Heart right ventricle (tissue), 16 donors: ENCODE measurements around the gene DUSP1. TPM values are rescaled to one million over a fixed set of nuclear protein-coding genes. Genes with fewer than 3 reads are reported as not detected.

Experiments
- ATAC-seq, 8 donors: fragments of 200-7000 bp; cut with Tn5 transposase; one replicate each; pipeline ENCODE4 v1.9.1; 2020; ENCODE audit warnings: mild to moderate bottlenecking in 8 of 8, moderate library complexity in 8 of 8, moderate number of reproducible peaks in 1 of 8
- DNase-seq, 2 donors: peaks; one replicate each; pipeline ENCODE4 v3.0.0-alpha.2; 2020
- H3K27ac ChIP-seq, 10 donors: fragments of 200-600 bp; sonication (generic) in 2 of 10; one replicate each; pipeline versions ENCODE4 v1.5.0 to v1.8.0; 2020 to 2022; ENCODE audit warnings: mild to moderate bottlenecking in 3 of 10
- H3K27me3 ChIP-seq, 7 donors: fragments of 200-600 bp; one replicate each; pipeline ENCODE4 v1.8.0; 2021 to 2022; ENCODE audit warnings: mild to moderate bottlenecking in 2 of 7
- H3K36me3 ChIP-seq, 9 donors: fragments of 200-600 bp; sonication (generic) in 1 of 9; one replicate each; pipeline versions ENCODE4 v1.5.0 to v1.8.0; 2020 to 2022; ENCODE audit warnings: mild to moderate bottlenecking in 2 of 9
- H3K4me1 ChIP-seq, 9 donors: fragments of 200-600 bp; sonication (generic) in 1 of 9; one replicate each; pipeline versions ENCODE4 v1.5.0 to v1.8.0; 2020 to 2022; ENCODE audit warnings: mild to moderate bottlenecking in 4 of 9
- H3K4me3 ChIP-seq, 10 donors: fragments of 200-600 bp; sonication (generic) in 2 of 10; one replicate each; pipeline versions ENCODE4 v1.5.0 to v1.8.0; 2020 to 2022; ENCODE audit warnings: mild to moderate bottlenecking in 7 of 10, moderate library complexity in 2 of 10
- H3K9me3 ChIP-seq, 11 donors: fragments of 200-600 bp in 10 of 11; sonication (generic) in 2 of 11; one replicate each; pipeline versions ENCODE4 v1.5.0 to v1.8.0; 2013 to 2022; ENCODE audit warnings: mild to moderate bottlenecking in 2 of 11, control low read depth in 1 of 11, moderate library complexity in 1 of 11
- WGBS, 2 donors: extraction: QIAGEN DNeasy Blood & Tissue Kit; methylation state at CpG; one replicate each; pipeline ENCODE4 v1.1.7; 2013; ENCODE audit warnings: inconsistent platforms in 1 of 2; 5-methylcytosine and 5-hydroxymethylcytosine counted together
- intact Hi-C, 10 donors: fragments of 100-400 bp; cut with DNase I; formaldehyde crosslinking; loops; one replicate each; pipeline versions ENCODE4 v1.11.1 to v1.14.2; 2022
- polyA plus RNA-seq, 2 donors: library from polyadenylated mRNA; stranded (reverse); fragments of 200-250 nt; gene quantifications; one replicate each; pipeline ENCODE4 v1.2.3, GENCODE V29; 2013
- total RNA-seq, 10 donors: library from RNA; stranded (reverse); fragmentation: NEBNext Ultra II Directional in 3 of 10; extraction: Animal tissue kit (Norgen Biotek cat#: 25700) in 3 of 10; gene quantifications; one replicate each; pipeline versions ENCODE4 v1.2.1 to v1.2.4, GENCODE V29; 2021 to 2023
- TF ChIP-seq, protein P1 (sequence below), 9 donors: fragments of 200-600 bp; sonication (generic) in 2 of 9; IDR thresholded peaks; one replicate each; pipeline versions ENCODE4 v1.5.0 to v1.8.0; 2021 to 2022; ENCODE audit warnings: antibody characterized with exemption in 9 of 9, mild to moderate bottlenecking in 5 of 9, moderate library complexity in 1 of 9
- donor health status: Arrhythmogenic right ventricular cardiomyopathy.
- donor health status: ischemic (EF 13 %, LVEDD 7.1; RV severe dilation, severe dysfunction).
- donor health status: healthy with polysubstance abuse.
- donor health status: DM: no; HTN: yes; CAD: no.
- donor health status: DM: no; HTN: no; CAD: no.
- donor health status: ischemic (EF 25% LVEDD 6.9; RV normal size, moderate dysfunction).
- donor health status: ischemic (EF 25% LVEDD 5.7; RV mildly dilated, moderate dysfunction).
- donor health status: healthy.
- donor health status: DM: yes; HTN: yes; CAD: no.
- donor health status: Ischemic cardiomyopathy.
- donor health status: ischemic (EF 35%, LVEDD 5.7; RV mildly dilated, moderate dysfunction).
- donor health status: nonischemic (EF 11% LVEDD 7.7; RV severe dilation, severe dysfunction).
- donor health status: DM: yes; HTN: yes; CAD: no.
- donor health status: PGD.
- donor health status: ischemic (EF 29% LVEDD 5.4; RV normal size, mild dysfunction).
- donor health status: nonischemic (EF 23%, LVEDD 6.1; RV moderate dilation, normal function).

The DUSP1 gene
- total and polyA plus RNA-seq, 12 donors = 33.3 to 215 (median 125) TPM

DNA sequence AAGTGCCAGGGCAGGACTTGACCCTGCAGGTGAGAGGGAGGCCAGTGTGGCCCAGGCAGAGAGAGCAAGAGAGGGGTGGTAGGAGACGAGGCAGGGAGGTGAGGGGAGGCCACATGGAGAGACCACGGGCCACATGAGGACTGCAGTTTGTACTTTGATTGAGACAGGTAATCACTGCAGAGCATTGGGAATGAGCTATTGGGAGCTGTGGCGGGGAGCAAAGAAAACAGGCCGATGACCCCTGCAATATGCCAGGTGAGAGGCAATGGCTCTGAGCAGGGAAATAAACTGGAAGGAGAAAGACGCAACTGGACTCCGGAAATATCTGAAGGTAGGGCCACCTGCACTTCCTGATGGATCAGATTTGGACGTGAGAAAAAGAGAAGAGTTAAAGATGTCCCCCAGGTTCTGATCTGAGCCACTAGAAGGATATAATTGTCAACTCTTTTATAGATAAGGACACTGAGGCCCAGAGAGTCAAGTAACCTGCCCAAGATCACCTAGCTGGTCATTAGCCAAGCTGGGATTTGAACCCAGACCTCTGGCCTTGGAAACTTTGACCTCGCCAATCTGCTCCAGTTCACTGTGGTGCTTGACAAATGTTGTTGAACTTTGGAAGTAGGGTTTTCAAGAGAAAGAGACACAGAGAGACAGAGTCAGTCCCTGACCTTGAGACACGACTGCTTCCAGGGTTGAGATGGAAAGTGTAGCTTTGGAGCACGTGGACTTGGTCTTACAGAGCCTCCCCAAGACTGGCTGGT, 42.3 kb downstream of the DUSP1 start:
- H3K27me3 ChIP-seq = no peaks in the 10 kb centered on the region
- peaks cover 15 to 23% (median 16%) of the 10 kb centered on the region in 9 donors for H3K4me1 ChIP-seq
- TF ChIP-seq, protein P1, sequence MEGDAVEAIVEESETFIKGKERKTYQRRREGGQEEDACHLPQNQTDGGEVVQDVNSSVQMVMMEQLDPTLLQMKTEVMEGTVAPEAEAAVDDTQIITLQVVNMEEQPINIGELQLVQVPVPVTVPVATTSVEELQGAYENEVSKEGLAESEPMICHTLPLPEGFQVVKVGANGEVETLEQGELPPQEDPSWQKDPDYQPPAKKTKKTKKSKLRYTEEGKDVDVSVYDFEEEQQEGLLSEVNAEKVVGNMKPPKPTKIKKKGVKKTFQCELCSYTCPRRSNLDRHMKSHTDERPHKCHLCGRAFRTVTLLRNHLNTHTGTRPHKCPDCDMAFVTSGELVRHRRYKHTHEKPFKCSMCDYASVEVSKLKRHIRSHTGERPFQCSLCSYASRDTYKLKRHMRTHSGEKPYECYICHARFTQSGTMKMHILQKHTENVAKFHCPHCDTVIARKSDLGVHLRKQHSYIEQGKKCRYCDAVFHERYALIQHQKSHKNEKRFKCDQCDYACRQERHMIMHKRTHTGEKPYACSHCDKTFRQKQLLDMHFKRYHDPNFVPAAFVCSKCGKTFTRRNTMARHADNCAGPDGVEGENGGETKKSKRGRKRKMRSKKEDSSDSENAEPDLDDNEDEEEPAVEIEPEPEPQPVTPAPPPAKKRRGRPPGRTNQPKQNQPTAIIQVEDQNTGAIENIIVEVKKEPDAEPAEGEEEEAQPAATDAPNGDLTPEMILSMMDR (IDR thresholded peaks at IDR 0.05) = no peak
- intact Hi-C loops = no loop called here
- ATAC-seq = no peak
- no peak for DNase-seq
- 84 to 90% methylated on average over 10 of the region's 10 CpGs for WGBS, 2 donors
- H3K4me3 ChIP-seq = no peak overlapping the region
- H3K36me3 ChIP-seq = no peaks in the 10 kb centered on the region
- H3K9me3 ChIP-seq = no peaks in the 10 kb centered on the region
- no peak overlapping the region for H3K27ac ChIP-seq

GRCh38 chr5:172727551-172727950, 43.4 kb downstream of the DUSP1 start:
- ATAC-seq (no peak), DNase-seq (no peak)
- H3K27ac ChIP-seq = no peak overlapping the region

DNA sequence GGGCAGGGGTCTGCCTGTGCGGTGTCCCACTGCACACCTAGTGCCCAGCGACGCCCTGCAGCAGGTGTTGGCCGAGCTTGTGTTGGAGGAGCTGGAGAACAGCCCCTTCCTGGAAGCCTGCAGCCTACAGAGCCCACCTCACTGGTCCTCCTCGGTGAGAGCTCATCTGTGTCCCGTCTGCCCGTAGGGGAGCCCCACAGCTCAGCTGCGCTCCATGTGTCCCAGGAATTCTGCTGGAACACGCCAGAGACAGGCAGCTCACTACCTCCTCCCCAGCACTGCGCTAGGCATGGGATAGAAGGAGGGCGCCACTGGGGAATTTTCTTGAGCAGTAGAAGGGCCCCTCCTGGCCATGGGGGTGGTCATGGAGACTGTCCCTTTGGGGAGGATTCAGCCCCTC, 44.0 kb downstream of the DUSP1 start:
- H3K36me3 ChIP-seq = no peaks in the 10 kb centered on the region
- H3K27me3 ChIP-seq = no peaks in the 10 kb centered on the region
- 96% methylated on average over 11 of the region's 11 CpGs for WGBS, 2 donors
- TF ChIP-seq, protein P1 (IDR thresholded peaks at IDR 0.05) = no peak
- H3K27ac ChIP-seq = no peak overlapping the region
- no peak overlapping the region for H3K4me3 ChIP-seq
- DNase-seq = no peak
- intact Hi-C loops = no loop called here
- peaks cover 0 to 15% (median 8%) of the 10 kb centered on the region in 9 donors for H3K4me1 ChIP-seq
- ATAC-seq = no peak
- no peaks in the 10 kb centered on the region for H3K9me3 ChIP-seq

More at GRCh38 chr5:172727551-172727950, 43.4 kb downstream of the DUSP1 start:
- intact Hi-C loops = no loop called here
- Histone ChIP-seq H3K27me3 (no peaks in the 10 kb centered on the region), H3K4me1 (peaks cover 5 to 15% (median 7%) of the 10 kb centered on the region in 9 donors), H3K9me3 (no peaks in the 10 kb centered on the region), H3K4me3 (no peak overlapping the region), H3K36me3 (no peaks in the 10 kb centered on the region)
- WGBS, 2 donors = 88 to 95% methylated on average over 7 of the region's 7 CpGs
- TF ChIP-seq, protein P1 (IDR thresholded peaks at IDR 0.05) = no peak

- 97 to 98% methylated on average over 5 of the region's 5 CpGs for WGBS, 2 donors
- Histone ChIP-seq H3K9me3 (no peaks in the 10 kb centered on the region), H3K4me3 (no peak overlapping the region), H3K36me3 (no peaks in the 10 kb centered on the region), H3K27me3 (no peaks in the 10 kb centered on the region), H3K27ac (no peak overlapping the region), H3K4me1 (peaks cover 0 to 23% (median 16%) of the 10 kb centered on the region in 9 donors)
- TF ChIP-seq, protein P1 (IDR thresholded peaks at IDR 0.05) = no peak
- ATAC-seq (no peak), DNase-seq (no peak)
- intact Hi-C loops = no loop called here
Observed at GRCh38 chr5:172725785-172726184, 45.2 kb downstream of the DUSP1 start.
